Body of pancreas (tissue), 4 donors: Measurements from ENCODE around the gene ZXDC.
A peak's percentile ranks its signal among the peaks of the same experiment; 100 is the strongest.

Experiments
- CTCF ChIP-seq, 7 experiments: fragments of 450-650 bp in 4 of 7; fragments of 200-600 bp in 3 of 7; sonication (generic) in 3 of 7; IDR thresholded peaks; one replicate each; pipeline ENCODE4 v1.5.1; 2016 to 2019; ENCODE audit warnings: antibody characterized with exemption in 7 of 7
- POLR2A ChIP-seq, 3 donors: fragments of 450-650 bp; IDR thresholded peaks; one replicate each; pipeline ENCODE4 v1.6.1; 2016; ENCODE audit warnings: antibody characterized with exemption in 3 of 3, mild to moderate bottlenecking in 2 of 3

- TF ChIP-seq POLR2A (IDR thresholded peaks at IDR 0.05) (no peak), CTCF (IDR thresholded peaks at IDR 0.05) (peak; percentile 74 to 94 (median 85))
These were observed 46.7 kb upstream of the ZXDC start for GRCh38 chr3:126522363-126522788.
